Activated naive CD4-positive, alpha-beta T cell treated with anti-CD3 and anti-CD28 coated beads, Interleukin-2, amount 10 ng/mL, durations not matched to agents 7 days and 5 days (primary cell): ENCODE measurements around the gene SPACA7.

Experiments used
- CTCF ChIA-PET: fragments of 350-600 bp; sonication (Branson Sonifier 250); formaldehyde crosslinking; loops from one replicate; lab custom pipeline; 2021; ENCODE audit warnings: antibody characterized with exemption; lab: Charles Lee
- DNase-seq: peaks from one replicate; pipeline ENCODE4 v3.0.0-alpha.2; 2020
- H3K27ac Mint-ChIP-seq: one replicate; pipeline ENCODE4 v1.8.0; 2021; ENCODE audit warnings: mild to moderate bottlenecking, moderate library complexity, mixed read lengths
- H3K27me3 Mint-ChIP-seq: one replicate; pipeline ENCODE4 v1.8.0; 2021; ENCODE audit warnings: mild to moderate bottlenecking, mixed read lengths
- H3K36me3 Mint-ChIP-seq: one replicate; pipeline ENCODE4 v1.8.0; 2021; ENCODE audit warnings: mixed read lengths
- H3K4me1 Mint-ChIP-seq: one replicate; pipeline ENCODE4 v1.8.0; 2021; ENCODE audit warnings: mixed read lengths
- H3K4me3 Mint-ChIP-seq: one replicate; pipeline ENCODE4 v1.8.0; 2021; ENCODE audit warnings: mild to moderate bottlenecking, moderate library complexity, mixed read lengths
- H3K9me3 Mint-ChIP-seq: one replicate; pipeline ENCODE4 v1.8.0; 2021; ENCODE audit warnings: mixed read lengths

SPACA7 gene

GRCh38 chr13:112343591-112343990, 32.6 kb upstream of the SPACA7 start:
- Mint-ChIP-seq H3K4me1 (no peaks in the 10 kb centered on the region), H3K36me3 (no peaks in the 10 kb centered on the region), H3K4me3 (no peak overlapping the region), H3K27me3 (peaks cover 44% of the 10 kb centered on the region), H3K27ac (no peak overlapping the region), H3K9me3 (no peaks in the 10 kb centered on the region)
- CTCF ChIA-PET = no interaction called here
- DNase-seq = no peak

- CTCF ChIA-PET = no interaction called here
- Mint-ChIP-seq H3K36me3 (no peaks in the 10 kb centered on the region), H3K27me3 (peaks cover 54% of the 10 kb centered on the region), H3K9me3 (no peaks in the 10 kb centered on the region), H3K4me3 (no peak overlapping the region), H3K27ac (no peak overlapping the region), H3K4me1 (no peaks in the 10 kb centered on the region)
- no peak for DNase-seq
These were observed 30.4 kb upstream of the SPACA7 start for GRCh38 chr13:112345826-112346172.

GRCh38 chr13:112346173-112346898, 29.8 kb upstream of the SPACA7 start:
- peaks cover 54% of the 10 kb centered on the region for H3K27me3 Mint-ChIP-seq
- H3K4me3 Mint-ChIP-seq = no peak overlapping the region
- no peak overlapping the region for H3K27ac Mint-ChIP-seq
- no peaks in the 10 kb centered on the region for H3K36me3 Mint-ChIP-seq
- H3K9me3 Mint-ChIP-seq = no peaks in the 10 kb centered on the region
- CTCF ChIA-PET = no interaction called here
- DNase-seq = no peak
- no peaks in the 10 kb centered on the region for H3K4me1 Mint-ChIP-seq

- Mint-ChIP-seq H3K27ac (no peak overlapping the region), H3K4me3 (no peak overlapping the region), H3K36me3 (no peaks in the 10 kb centered on the region), H3K27me3 (peaks cover 54% of the 10 kb centered on the region), H3K9me3 (no peaks in the 10 kb centered on the region), H3K4me1 (no peaks in the 10 kb centered on the region)
- no peak for DNase-seq
- CTCF ChIA-PET = no interaction called here
These were observed 29.3 kb upstream of the SPACA7 start for GRCh38 chr13:112346899-112347229.

- Mint-ChIP-seq H3K4me3 (no peak overlapping the region), H3K4me1 (no peaks in the 10 kb centered on the region), H3K27ac (no peak overlapping the region), H3K27me3 (peaks cover 49% of the 10 kb centered on the region), H3K36me3 (no peaks in the 10 kb centered on the region), H3K9me3 (no peaks in the 10 kb centered on the region)
- DNase-seq = no peak
- CTCF ChIA-PET = no interaction called here
These were observed 28.2 kb upstream of the SPACA7 start for GRCh38 chr13:112347986-112348385.

GRCh38 chr13:112348642-112349345, 27.4 kb upstream of the SPACA7 start:
- Mint-ChIP-seq H3K27ac (no peak overlapping the region), H3K4me1 (no peaks in the 10 kb centered on the region), H3K4me3 (no peak overlapping the region), H3K27me3 (peaks cover 47% of the 10 kb centered on the region), H3K36me3 (no peaks in the 10 kb centered on the region), H3K9me3 (no peaks in the 10 kb centered on the region)
- DNase-seq = no peak
- CTCF ChIA-PET = no interaction called here

GRCh38 chr13:112349681-112350080, 26.5 kb upstream of the SPACA7 start:
- Mint-ChIP-seq H3K9me3 (no peaks in the 10 kb centered on the region), H3K36me3 (no peaks in the 10 kb centered on the region), H3K4me3 (no peak overlapping the region), H3K4me1 (no peaks in the 10 kb centered on the region), H3K27me3 (peaks cover 38% of the 10 kb centered on the region), H3K27ac (no peak overlapping the region)
- DNase-seq = no peak
- CTCF ChIA-PET = no interaction called here

- Mint-ChIP-seq H3K27me3 (peaks cover 35% of the 10 kb centered on the region), H3K4me3 (no peak overlapping the region), H3K27ac (no peak overlapping the region), H3K9me3 (no peaks in the 10 kb centered on the region), H3K4me1 (no peaks in the 10 kb centered on the region), H3K36me3 (no peaks in the 10 kb centered on the region)
- CTCF ChIA-PET = no interaction called here
- DNase-seq = no peak
These were observed 25.9 kb upstream of the SPACA7 start for GRCh38 chr13:112350300-112350699.

GRCh38 chr13:112351825-112352224, 24.3 kb upstream of the SPACA7 start:
- no peak overlapping the region for H3K4me3 Mint-ChIP-seq
- H3K9me3 Mint-ChIP-seq = no peaks in the 10 kb centered on the region
- no peak overlapping the region for H3K27ac Mint-ChIP-seq

GRCh38 chr13:112353856-112354255, 22.3 kb upstream of the SPACA7 start:
- CTCF ChIA-PET = no interaction called here
- H3K27me3 Mint-ChIP-seq = peaks cover 7% of the 10 kb centered on the region
- H3K4me1 Mint-ChIP-seq = no peaks in the 10 kb centered on the region
- no peak overlapping the region for H3K4me3 Mint-ChIP-seq
- no peak overlapping the region for H3K27ac Mint-ChIP-seq
- H3K9me3 Mint-ChIP-seq = peaks cover 10% of the 10 kb centered on the region
- H3K36me3 Mint-ChIP-seq = no peaks in the 10 kb centered on the region
- no peak for DNase-seq

More at GRCh38 chr13:112351825-112352224, 24.3 kb upstream of the SPACA7 start:
- CTCF ChIA-PET = no interaction called here
- Mint-ChIP-seq H3K27me3 (peaks cover 20% of the 10 kb centered on the region), H3K36me3 (no peaks in the 10 kb centered on the region), H3K4me1 (no peaks in the 10 kb centered on the region)
- no peak for DNase-seq

- no peaks in the 10 kb centered on the region for H3K36me3 Mint-ChIP-seq
- no peak for DNase-seq
- no peak overlapping the region for H3K27ac Mint-ChIP-seq
- peaks cover 10% of the 10 kb centered on the region for H3K9me3 Mint-ChIP-seq
- H3K4me3 Mint-ChIP-seq = no peak overlapping the region
- peaks cover 5% of the 10 kb centered on the region for H3K27me3 Mint-ChIP-seq
- H3K4me1 Mint-ChIP-seq = no peaks in the 10 kb centered on the region
- CTCF ChIA-PET = no interaction called here
These were observed 21.6 kb upstream of the SPACA7 start for GRCh38 chr13:112354330-112355273.

GRCh38 chr13:112355274-112355838, 20.8 kb upstream of the SPACA7 start:
- no peak overlapping the region for H3K27ac Mint-ChIP-seq
- no peak for DNase-seq
- no peak overlapping the region for H3K4me3 Mint-ChIP-seq
- H3K36me3 Mint-ChIP-seq = no peaks in the 10 kb centered on the region
- CTCF ChIA-PET = no interaction called here
- H3K27me3 Mint-ChIP-seq = peaks cover 1% of the 10 kb centered on the region
- no peaks in the 10 kb centered on the region for H3K4me1 Mint-ChIP-seq
- peaks cover 10% of the 10 kb centered on the region for H3K9me3 Mint-ChIP-seq

- H3K4me3 Mint-ChIP-seq = no peak overlapping the region
- H3K36me3 Mint-ChIP-seq = no peaks in the 10 kb centered on the region
- H3K4me1 Mint-ChIP-seq = no peaks in the 10 kb centered on the region
- DNase-seq = no peak
- CTCF ChIA-PET = no interaction called here
- no peak overlapping the region for H3K27ac Mint-ChIP-seq
- no peaks in the 10 kb centered on the region for H3K27me3 Mint-ChIP-seq
- peaks cover 10% of the 10 kb centered on the region for H3K9me3 Mint-ChIP-seq
These were observed 20.0 kb upstream of the SPACA7 start for GRCh38 chr13:112356190-112356589.

GRCh38 chr13:112358156-112358555, 18.0 kb upstream of the SPACA7 start:
- Mint-ChIP-seq H3K9me3 (peaks cover 10% of the 10 kb centered on the region), H3K4me1 (no peaks in the 10 kb centered on the region), H3K27me3 (no peaks in the 10 kb centered on the region), H3K36me3 (no peaks in the 10 kb centered on the region), H3K27ac (no peak overlapping the region), H3K4me3 (no peak overlapping the region)
- CTCF ChIA-PET = no interaction called here
- DNase-seq = no peak
